Measurements from ENCODE around the gene JOSD1.

DNA sequence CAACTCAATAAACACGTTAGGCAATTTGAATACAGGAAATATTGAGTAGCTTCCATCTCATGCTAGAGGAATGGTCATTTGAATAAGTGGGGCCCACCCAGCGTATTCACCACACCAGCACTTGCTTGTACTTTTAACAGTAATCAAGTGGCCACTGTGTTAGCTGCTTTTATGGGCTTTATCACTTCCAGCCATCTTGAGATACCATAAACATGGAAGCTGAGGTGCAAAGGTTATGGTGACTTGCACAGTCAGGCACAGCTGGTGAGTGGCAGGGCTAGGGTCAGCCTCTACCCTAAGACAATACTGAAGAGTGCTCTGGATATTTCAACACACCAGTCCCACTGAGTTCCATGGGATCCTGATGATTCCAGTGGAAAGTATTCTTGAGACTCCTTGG is 6.7 kb downstream of the JOSD1 start:
- TF ChIP-seq EP300 (IDR thresholded peaks at IDR 0.05) (no peak), POLR2A (IDR thresholded peaks at IDR 0.05) (no peak)
